Nephron progenitor cell (in vitro differentiated cells): ENCODE results near the gene SND1.

Experiments used
- DNase-seq: peaks from one replicate; pipeline ENCODE4 v3.0.0; 2021
- H3K27ac Mint-ChIP-seq: 2 replicates; pipeline ENCODE4 v1.8.0; 2021; ENCODE audit warnings: mild to moderate bottlenecking, moderate library complexity, mixed read lengths
- H3K27me3 Mint-ChIP-seq: 2 replicates; pipeline ENCODE4 v1.8.0; 2021; ENCODE audit warnings: mild to moderate bottlenecking, low read depth, mixed read lengths; ENCODE audit not compliant: poor library complexity
- H3K36me3 Mint-ChIP-seq: 2 replicates; pipeline ENCODE4 v1.8.0; 2021; ENCODE audit warnings: low read depth, mixed read lengths
- H3K4me1 Mint-ChIP-seq: 2 replicates; pipeline ENCODE4 v1.8.0; 2021; ENCODE audit warnings: mixed read lengths
- H3K4me3 Mint-ChIP-seq: 2 replicates; pipeline ENCODE4 v1.8.0; 2021; ENCODE audit warnings: mild to moderate bottlenecking, moderate library complexity, mixed read lengths
- H3K9me3 Mint-ChIP-seq: 2 replicates; pipeline ENCODE4 v1.8.0; 2021; ENCODE audit warnings: mild to moderate bottlenecking, moderate library complexity, mixed read lengths
- CTCF ChIP-seq: fragments of 200-600 bp; sonication (generic); IDR thresholded peaks from 2 replicates; pipeline ENCODE4 v1.5.0; 2021; ENCODE audit warnings: antibody characterized with exemption

Gene SND1

DNA sequence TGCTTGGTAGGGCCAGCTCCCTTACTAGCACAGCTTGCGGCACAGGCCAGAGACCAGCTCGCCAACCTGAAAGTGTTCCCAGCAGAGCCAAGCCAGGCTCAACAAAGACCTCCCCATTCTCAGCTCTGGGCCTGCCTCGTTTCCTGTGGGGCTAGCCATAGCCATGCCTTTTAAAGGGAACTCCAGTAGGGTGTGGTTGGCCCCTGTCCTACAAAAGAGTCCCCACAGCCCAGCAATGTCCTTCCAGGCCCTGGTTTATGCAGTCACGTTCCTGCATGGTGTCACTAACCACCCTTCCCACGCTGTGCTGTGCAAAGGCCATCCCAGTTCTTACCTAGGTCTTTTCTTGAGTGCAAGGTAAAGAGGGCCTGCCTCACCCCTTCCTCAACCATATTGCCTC lies 467.0 kb downstream of the SND1 start:
- Mint-ChIP-seq H3K36me3 (no peaks in the 10 kb centered on the region), H3K27ac (no peak overlapping the region), H3K4me1 (peaks cover 67% of the 10 kb centered on the region), H3K4me3 (no peak overlapping the region), H3K9me3 (no peaks in the 10 kb centered on the region), H3K27me3 (peaks cover 32% of the 10 kb centered on the region)
- no peak for TF ChIP-seq CTCF
- DNase-seq: no peak

- DNase-seq: no peak
- Mint-ChIP-seq H3K27me3 (peaks cover 23% of the 10 kb centered on the region), H3K9me3 (no peaks in the 10 kb centered on the region), H3K27ac (no peak overlapping the region), H3K36me3 (no peaks in the 10 kb centered on the region), H3K4me1 (peaks cover 70% of the 10 kb centered on the region), H3K4me3 (no peak overlapping the region)
- no peak for TF ChIP-seq CTCF
These were observed 468.1 kb downstream of the SND1 start for GRCh38 chr7:128120116-128120515.

- Mint-ChIP-seq H3K4me1 (peaks cover 66% of the 10 kb centered on the region), H3K4me3 (peak overlapping the region; percentile 25), H3K27me3 (peaks cover 20% of the 10 kb centered on the region), H3K36me3 (no peaks in the 10 kb centered on the region), H3K27ac (no peak overlapping the region), H3K9me3 (no peaks in the 10 kb centered on the region)
- no peak for TF ChIP-seq CTCF
- DNase-seq: no peak
These were observed 469.0 kb downstream of the SND1 start for GRCh38 chr7:128120976-128121490.

- H3K27me3 Mint-ChIP-seq: peaks cover 16% of the 10 kb centered on the region
- peaks cover 61% of the 10 kb centered on the region for H3K4me1 Mint-ChIP-seq
- H3K27ac Mint-ChIP-seq: peak overlapping the region; percentile 59
- no peaks in the 10 kb centered on the region for H3K9me3 Mint-ChIP-seq
- no peaks in the 10 kb centered on the region for H3K36me3 Mint-ChIP-seq
- peak overlapping the region; percentile 25 for H3K4me3 Mint-ChIP-seq
- DNase-seq: peak; percentile 59
- no peak for TF ChIP-seq CTCF
These were observed 469.9 kb downstream of the SND1 start for GRCh38 chr7:128121711-128122530.

- no peaks in the 10 kb centered on the region for H3K9me3 Mint-ChIP-seq
- DNase-seq: no peak
- H3K4me3 Mint-ChIP-seq: peak overlapping the region; percentile 55
- no peak for TF ChIP-seq CTCF
- H3K36me3 Mint-ChIP-seq: no peaks in the 10 kb centered on the region
- H3K27me3 Mint-ChIP-seq: peaks cover 10% of the 10 kb centered on the region
- peaks cover 53% of the 10 kb centered on the region for H3K4me1 Mint-ChIP-seq
- peak overlapping the region; percentile 78 for H3K27ac Mint-ChIP-seq
These were observed 470.7 kb downstream of the SND1 start for GRCh38 chr7:128122576-128123290.
